A172 (cell line): ENCODE measurements around the gene SLC9A8. TPM values are rescaled to one million over a fixed set of nuclear protein-coding genes. Genes with fewer than 3 reads are reported as not detected.

Experiments
- total RNA-seq: library from RNA; depleted of rRNA; stranded (reverse); fragments of >200 nt; shearing (Covaris generic); gene quantifications from 2 replicates; pipeline ENCODE4 v1.2.3, GENCODE V29; 2014; rRNA removed

SLC9A8 gene
- total RNA-seq, 1 experiment from 2014 or later, result 9.9 TPM

Other genes with a start within 250 kb of the SLC9A8 start
- gene PTGIS, start 244.7 kb upstream of the SLC9A8 start, total RNA-seq, result 0.07 and 0.14 TPM in 2 replicates
- 40.0 and 44.1 TPM in 2 replicates for gene B4GALT5, start 99.0 kb upstream of the SLC9A8 start, total RNA-seq
- 3.4 and 4.5 TPM in 2 replicates for gene SPATA2, start 102.7 kb downstream of the SLC9A8 start, total RNA-seq
- gene RNF114, start 123.6 kb downstream of the SLC9A8 start, total RNA-seq, result 133 and 179 TPM in 2 replicates
- 0.62 and 2.6 TPM in 2 replicates for gene SNAI1, start 170.2 kb downstream of the SLC9A8 start, total RNA-seq